CD4-positive, alpha-beta T cell (primary cell): ENCODE measurements around the gene GALNT3. TPM values are rescaled to one million over a fixed set of nuclear protein-coding genes. Genes with fewer than 3 reads are reported as not detected.

ENCODE experiments used
- ATAC-seq: fragments of 200-7000 bp; cut with Tn5 transposase; one replicate; pipeline ENCODE4 v1.10.0; 2022; ENCODE audit warnings: mild to moderate bottlenecking; ENCODE audit not compliant: poor library complexity
- CTCF ChIA-PET: fragments of 350-600 bp; sonication (Branson Sonifier 250); formaldehyde crosslinking; loops from one replicate; lab custom pipeline; 2021; ENCODE audit warnings: antibody characterized with exemption, inconsistent platforms; lab: Charles Lee
- POLR2A ChIA-PET: fragments of 350-600 bp; sonication (Branson Sonifier 250); formaldehyde crosslinking; loops from one replicate; lab custom pipeline; 2021; ENCODE audit warnings: antibody characterized with exemption, inconsistent platforms; lab: Charles Lee
- DNase-seq, 14 experiments: peaks; one replicate each; pipeline ENCODE4 v3.0.0-alpha.2; 2013 to 2020; ENCODE audit warnings: mixed read lengths in 2 of 14
- H3K27ac ChIP-seq, 2 donors: one replicate each; pipeline versions ENCODE4 v1.5.1 to v1.7.0; 2013; ENCODE audit warnings: low read length in 2 of 2, low read depth in 1 of 2, mild to moderate bottlenecking in 1 of 2
- H3K27me3 ChIP-seq, 2 experiments: 1 replicate in 1 of 2; 2 replicates in 1 of 2; pipeline versions ENCODE4 v1.6.1 to v1.7.0; 2013; ENCODE audit warnings: low read length in 2 of 2, control low read depth in 1 of 2, mild to moderate bottlenecking in 1 of 2, moderate library complexity in 1 of 2; ENCODE audit not compliant: insufficient read depth in 2 of 2, control insufficient read depth in 1 of 2
- H3K36me3 ChIP-seq: one replicate; pipeline ENCODE4 v1.6.1; 2013; ENCODE audit warnings: low read length, control low read depth; ENCODE audit not compliant: insufficient read depth
- H3K4me1 ChIP-seq: one replicate; pipeline ENCODE4 v1.6.1; 2013; ENCODE audit warnings: low read length, control low read depth; ENCODE audit not compliant: insufficient read depth
- H3K4me3 ChIP-seq: one replicate; pipeline ENCODE4 v1.5.1; 2013; ENCODE audit warnings: mild to moderate bottlenecking, low read length, moderate library complexity
- H3K9me3 ChIP-seq, 2 experiments: 1 replicate in 1 of 2; 2 replicates in 1 of 2; pipeline versions ENCODE4 v1.6.1 to v1.7.0; 2013; ENCODE audit warnings: low read length in 2 of 2, mild to moderate bottlenecking in 2 of 2, control low read depth in 1 of 2, moderate library complexity in 1 of 2; ENCODE audit not compliant: control insufficient read depth in 1 of 2, insufficient read depth in 1 of 2
- H3K27ac Mint-ChIP-seq: one replicate; pipeline ENCODE4 v1.8.0; 2020; ENCODE audit warnings: mixed read lengths
- H3K27me3 Mint-ChIP-seq: one replicate; pipeline ENCODE4 v1.8.0; 2021; ENCODE audit warnings: mixed read lengths
- H3K36me3 Mint-ChIP-seq: one replicate; pipeline ENCODE4 v1.8.0; 2021; ENCODE audit warnings: low read depth, mixed read lengths
- H3K4me1 Mint-ChIP-seq: one replicate; pipeline ENCODE4 v1.8.0; 2021; ENCODE audit warnings: low read depth, mixed read lengths
- H3K4me3 Mint-ChIP-seq: one replicate; pipeline ENCODE4 v1.8.0; 2020; ENCODE audit warnings: mild to moderate bottlenecking, mixed read lengths
- H3K9me3 Mint-ChIP-seq: one replicate; pipeline ENCODE4 v1.8.0; 2020; ENCODE audit warnings: mixed read lengths
- CTCF ChIP-seq: fragments of 200-600 bp; IDR thresholded peaks from one replicate; pipeline ENCODE4 v1.8.0; 2022; ENCODE audit warnings: antibody characterized with exemption, mild to moderate bottlenecking
- intact Hi-C, 2 experiments: fragments of 100-400 bp; cut with DNase I in 1 of 2; cut with micrococcal nuclease in 1 of 2; formaldehyde crosslinking; loops; one replicate each; pipeline versions ENCODE4 v1.15.1 to v1.9.0; 2023 to 2025; cut with DNase I, micrococcal nuclease
- total RNA-seq, 174 experiments: library from RNA in 2 of 174; stranded (reverse) in 2 of 174; gene quantifications; one replicate each; pipeline ENCODE4 v1.2.3 and lab custom pipeline; 2021 to 2026

The GALNT3 gene
- total RNA-seq, 2 experiments from 2014 or later = 2.9 to 3.3 TPM

- ChIA-PET POLR2A (interaction anchor here (2.1 kb wide), 1 partner anchor 79 kb away, joined by 5 read pairs; no protein-coding TSS in a partner anchor), CTCF (interaction anchor here (1.3 kb wide), 1 partner anchor 80 kb away, joined by 3 read pairs; no protein-coding TSS in a partner anchor)
- Histone ChIP-seq H3K4me1 (peaks cover 19% of the 10 kb centered on the region), H3K36me3 (no peaks in the 10 kb centered on the region), H3K9me3 (peaks cover 0 to 7% of the 10 kb centered on the region in 2 experiments), H3K27ac (peak overlapping the region in 1 of 2 donors; percentile 18), H3K4me3 (peak overlapping the region; percentile 67), H3K27me3 (peaks cover 6 to 7% of the 10 kb centered on the region in 2 experiments)
- H3K27ac Mint-ChIP-seq = peak overlapping the region; percentile 31
- H3K27me3 Mint-ChIP-seq = peaks cover 61% of the 10 kb centered on the region
- ATAC-seq (no peak), DNase-seq (peak in 1 of 14 experiments; percentile 32)
- no peaks in the 10 kb centered on the region for H3K36me3 Mint-ChIP-seq
- H3K4me3 Mint-ChIP-seq = peak overlapping the region; percentile 64
- peaks cover 18% of the 10 kb centered on the region for H3K4me1 Mint-ChIP-seq
- no peak for TF ChIP-seq CTCF
- H3K9me3 Mint-ChIP-seq = no peaks in the 10 kb centered on the region
- intact Hi-C loops = no loop called here
Observed at GRCh38 chr2:165795011-165795410, 964 bp upstream of the GALNT3 start.

- peak overlapping the region; percentile 88 for H3K4me3 Mint-ChIP-seq
- POLR2A ChIA-PET = interaction anchor here (2.1 kb wide), 1 partner anchor 80 kb away, joined by 5 read pairs; no protein-coding TSS in a partner anchor
- Histone ChIP-seq H3K4me3 (peak overlapping the region; percentile 67), H3K36me3 (no peaks in the 10 kb centered on the region), H3K4me1 (peaks cover 19% of the 10 kb centered on the region), H3K27ac (peak overlapping the region in 1 of 2 donors; percentile 18), H3K27me3 (peaks cover 6 to 7% of the 10 kb centered on the region in 2 experiments), H3K9me3 (peaks cover 0 to 7% of the 10 kb centered on the region in 2 experiments)
- TF ChIP-seq CTCF = no peak
- H3K4me1 Mint-ChIP-seq = peaks cover 18% of the 10 kb centered on the region
- ATAC-seq = peak; percentile 84
- no peaks in the 10 kb centered on the region for H3K9me3 Mint-ChIP-seq
- intact Hi-C loops = no loop called here
- H3K27me3 Mint-ChIP-seq = peaks cover 59% of the 10 kb centered on the region
- H3K36me3 Mint-ChIP-seq = no peaks in the 10 kb centered on the region
- CTCF ChIA-PET = interaction anchor here (1.3 kb wide), 1 partner anchor 80 kb away, joined by 3 read pairs; no protein-coding TSS in a partner anchor
- H3K27ac Mint-ChIP-seq = peak overlapping the region; percentile 31
- peak in 12 of 14 experiments; percentile 4 to 77 (median 32) for DNase-seq
Observed at GRCh38 chr2:165794536-165794928, 485 bp upstream of the GALNT3 start.

GRCh38 chr2:165793161-165793778 is 777 bp downstream of the GALNT3 start:
- DNase-seq (peak in 3 of 14 experiments; percentile 13 to 33 (median 15)), ATAC-seq (no peak)
- Histone ChIP-seq H3K4me1 (peaks cover 19% of the 10 kb centered on the region), H3K9me3 (peaks cover 0 to 7% of the 10 kb centered on the region in 2 experiments), H3K4me3 (peak overlapping the region; percentile 67), H3K27me3 (peaks cover 6 to 7% of the 10 kb centered on the region in 2 experiments), H3K36me3 (no peaks in the 10 kb centered on the region), H3K27ac (no peak overlapping the region)
- ChIA-PET POLR2A (interaction anchor here (2.1 kb wide), 1 partner anchor 81 kb away, joined by 5 read pairs; no protein-coding TSS in a partner anchor), CTCF (no interaction called here)
- H3K27me3 Mint-ChIP-seq = peaks cover 65% of the 10 kb centered on the region
- H3K9me3 Mint-ChIP-seq = no peaks in the 10 kb centered on the region
- no peaks in the 10 kb centered on the region for H3K36me3 Mint-ChIP-seq
- H3K4me1 Mint-ChIP-seq = peaks cover 18% of the 10 kb centered on the region
- TF ChIP-seq CTCF = no peak
- intact Hi-C loops = no loop called here
- peak overlapping the region; percentile 91 for H3K4me3 Mint-ChIP-seq
- H3K27ac Mint-ChIP-seq = no peak overlapping the region
